IMR-90 (cell line): ENCODE data around the gene C3AR1. TPM values are rescaled to one million over a fixed set of nuclear protein-coding genes. Genes with fewer than 3 reads are reported as not detected.
"Not testable (repeated sequence)": the region's sequence is repeated elsewhere in the genome, so short reads cannot be mapped to it uniquely, and the experiment has no call there.

Experiments used
- ATAC-seq: fragments of 200-7000 bp; cut with Tn5 transposase; 2 replicates; pipeline ENCODE4 v1.9.1; 2020; ENCODE audit warnings: low read depth, mild to moderate bottlenecking, moderate library complexity
- BruUV-seq: library from RNA; stranded (reverse); fragments of 400-500 nt; replicated peaks from 2 replicates; lab custom pipeline; 2021; lab: Mats Ljungman, UMichigan
- CTCF ChIA-PET: fragments of 300-600 bp; formaldehyde crosslinking; extraction: SDS; loops from one replicate; lab custom pipeline; 2021; ENCODE audit warnings: antibody characterized with exemption; lab: Yijun Ruan, JAX
- POLR2A ChIA-PET: fragments of 300-600 bp; sonication (Branson Sonifier 250); formaldehyde crosslinking; loops from one replicate; lab custom pipeline; 2022; ENCODE audit warnings: antibody characterized with exemption; ENCODE audit not compliant: unreplicated experiment; lab: Charles Lee
- DNase-seq: peaks from one replicate; pipeline ENCODE4 v3.0.0; 2013
- H2AFZ ChIP-seq: replicated peaks from 2 replicates; pipeline ENCODE3; 2013; ENCODE audit warnings: low read length, mild to moderate bottlenecking; ENCODE audit not compliant: poor library complexity
- H2AK5ac ChIP-seq: 2 replicates; pipeline ENCODE4 v1.6.1; 2013; ENCODE audit warnings: low read depth, low read length, inconsistent platforms
- H2AK9ac ChIP-seq: replicated peaks from 2 replicates; pipeline ENCODE3; 2013; ENCODE audit warnings: mild to moderate bottlenecking, low read depth, low read length, moderate library complexity; ENCODE audit not compliant: poor library complexity
- H2BK120ac ChIP-seq: 2 replicates; pipeline ENCODE4 v1.6.1; 2013; ENCODE audit warnings: low read depth, low read length, inconsistent platforms
- H2BK15ac ChIP-seq: 3 replicates; pipeline ENCODE4 v1.6.1; 2013; ENCODE audit warnings: low read depth, low read length, inconsistent platforms
- H2BK20ac ChIP-seq: 2 replicates; pipeline ENCODE4 v1.6.1; 2013; ENCODE audit warnings: low read depth, mild to moderate bottlenecking, inconsistent platforms, low read length, moderate library complexity
- H2BK5ac ChIP-seq: 2 replicates; pipeline ENCODE4 v1.6.1; 2013; ENCODE audit warnings: mild to moderate bottlenecking, low read depth, low read length, inconsistent platforms; ENCODE audit not compliant: poor library complexity, severe bottlenecking
- H3K14ac ChIP-seq: replicated peaks from 2 replicates; pipeline ENCODE4 v1.6.1; 2013; ENCODE audit warnings: low read depth, low read length, inconsistent platforms
- H3K18ac ChIP-seq: 2 replicates; pipeline ENCODE4 v1.6.1; 2013; ENCODE audit warnings: low read depth, low read length, control low read depth
- H3K23ac ChIP-seq: 2 replicates; pipeline ENCODE4 v1.6.1; 2013; ENCODE audit warnings: low read depth, low read length, inconsistent platforms
- H3K27ac ChIP-seq: 2 replicates; pipeline ENCODE4 v1.5.1; 2013; ENCODE audit warnings: mild to moderate bottlenecking, control low read depth, low read length; ENCODE audit not compliant: insufficient read depth
- H3K27me3 ChIP-seq: 2 replicates; pipeline ENCODE4 v1.6.1; 2013; ENCODE audit warnings: low read length; ENCODE audit not compliant: control insufficient read depth, insufficient read depth
- H3K36me3 ChIP-seq: 2 replicates; pipeline ENCODE4 v1.6.1; 2013; ENCODE audit warnings: low read length, mixed read lengths; ENCODE audit not compliant: control insufficient read depth, insufficient read depth
- H3K4ac ChIP-seq: 2 replicates; pipeline ENCODE4 v1.6.1; 2013; ENCODE audit warnings: low read depth, low read length, inconsistent platforms
- H3K4me1 ChIP-seq: 2 replicates; pipeline ENCODE4 v1.6.1; 2013; ENCODE audit warnings: low read length, mixed read lengths; ENCODE audit not compliant: control insufficient read depth, insufficient read depth
- H3K4me2 ChIP-seq: 2 replicates; pipeline ENCODE4 v1.6.1; 2013; ENCODE audit warnings: low read depth, mild to moderate bottlenecking, control low read depth, low read length, moderate library complexity
- H3K4me3 ChIP-seq: 2 replicates; pipeline ENCODE4 v1.5.1; 2013; ENCODE audit warnings: low read depth, mild to moderate bottlenecking, control low read depth, low read length, moderate library complexity; ENCODE audit not compliant: insufficient read depth
- H3K56ac ChIP-seq: 2 replicates; pipeline ENCODE4 v1.6.1; 2013; ENCODE audit warnings: low read length, inconsistent platforms; ENCODE audit not compliant: insufficient read depth; ENCODE audit errors: extremely low read depth
- H3K79me1 ChIP-seq, 2 experiments: 2 replicates each; pipeline ENCODE4 v1.6.1; 2013; ENCODE audit warnings: low read length in 2 of 2, inconsistent platforms in 1 of 2, low read depth in 1 of 2
- H3K9ac ChIP-seq: 2 replicates; pipeline ENCODE4 v1.6.1; 2013; ENCODE audit warnings: low read depth, low read length, control low read depth
- H3K9me1 ChIP-seq: 2 replicates; pipeline ENCODE4 v1.6.1; 2013; ENCODE audit warnings: low read length, inconsistent platforms; ENCODE audit not compliant: insufficient read depth
- H3K9me3 ChIP-seq: 2 replicates; pipeline ENCODE4 v1.6.1; 2013; ENCODE audit warnings: low read length; ENCODE audit not compliant: control insufficient read depth, insufficient read depth
- H4K20me1 ChIP-seq: 2 replicates; pipeline ENCODE4 v1.6.1; 2013; ENCODE audit warnings: low read length, inconsistent platforms; ENCODE audit not compliant: insufficient read depth
- H4K5ac ChIP-seq: 2 replicates; pipeline ENCODE4 v1.6.1; 2013; ENCODE audit warnings: mild to moderate bottlenecking, low read depth, low read length, control low read depth
- H4K8ac ChIP-seq, 2 experiments: 2 replicates each; pipeline ENCODE4 v1.6.1; 2013; ENCODE audit warnings: low read depth in 2 of 2, low read length in 2 of 2, control low read depth in 1 of 2, inconsistent platforms in 1 of 2
- H4K91ac ChIP-seq: 2 replicates; pipeline ENCODE4 v1.6.1; 2013; ENCODE audit warnings: low read depth, low read length, inconsistent platforms; ENCODE audit not compliant: insufficient read depth
- WGBS, 2 experiments: methylation state at CpG; one replicate each; pipeline versions ENCODE4 v1.1.5 to v1.1.7; 2013; ENCODE audit warnings: missing lambda C conversion rate in 2 of 2; ENCODE audit not compliant: insufficient read length in 1 of 2; ENCODE audit errors: extremely low coverage in 2 of 2; 5-methylcytosine and 5-hydroxymethylcytosine counted together
- dilution Hi-C: fragments of 300-500 bp; cut with HindIII; formaldehyde crosslinking; loops from one replicate; pipeline ENCODE4 v1.14.3; 2018; ENCODE audit warnings: low sequenced_read_pairs; ENCODE audit not compliant: unreplicated experiment
- in situ Hi-C: fragments of 300-500 bp; cut with MboI; formaldehyde crosslinking; loops from 3 replicates; pipeline ENCODE4 v1.14.3; 2019; ENCODE audit warnings: low sequenced_read_pairs, inconsistent platforms, mixed read lengths
- intact Hi-C: fragments of 100-400 bp; cut with micrococcal nuclease; formaldehyde crosslinking; loops from 2 replicates; pipeline ENCODE4 v1.10.0; 2022
- polyA plus RNA-seq, 3 experiments: library from polyadenylated mRNA; depleted of rRNA; stranded (reverse); fragments of >200 nt; gene quantifications; 2 replicates each; pipeline ENCODE4 v1.2.3, GENCODE V29; 2012; ENCODE audit warnings: low replicate concordance in 1 of 3
- total RNA-seq: library from RNA; depleted of rRNA; stranded (reverse); fragments of >200 nt; gene quantifications from 2 replicates; pipeline ENCODE4 v1.2.3, GENCODE V29; 2012

The C3AR1 gene
- total and polyA plus RNA-seq, 2 of the 4 experiments (the other 2 are of a cell fraction): 0.31 to 0.36 TPM

DNA sequence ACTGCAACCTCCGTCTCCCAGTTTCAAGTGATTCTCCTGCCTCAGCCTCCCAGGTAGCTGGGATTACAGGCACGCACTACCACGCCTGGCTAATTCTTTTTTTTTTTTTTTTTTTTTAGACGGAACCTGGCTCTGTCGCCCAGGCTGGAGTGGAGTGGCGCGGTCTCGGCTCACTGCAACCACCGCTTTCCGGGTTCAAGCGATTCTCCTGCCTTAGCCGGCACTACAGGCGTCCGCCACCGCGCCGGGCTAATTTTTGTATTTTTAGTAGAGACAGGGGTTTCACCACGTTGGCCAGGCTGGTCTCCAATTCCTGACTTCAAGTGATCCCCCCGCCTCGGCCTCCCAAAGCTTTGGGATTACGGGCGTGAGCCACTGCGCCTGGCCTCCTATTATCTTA, 35.1 kb downstream of the C3AR1 start:
- H2BK5ac ChIP-seq, H3K56ac ChIP-seq, H3K27ac ChIP-seq, H2AK5ac ChIP-seq, H3K23ac ChIP-seq, DNase-seq, intact Hi-C loops, BruUV-seq, H3K4ac ChIP-seq, ATAC-seq, H3K18ac ChIP-seq, H4K8ac ChIP-seq, H2BK15ac ChIP-seq, H4K5ac ChIP-seq, H3K9me3 ChIP-seq, H3K9ac ChIP-seq, H3K36me3 ChIP-seq, H3K27me3 ChIP-seq, H2AK9ac ChIP-seq, H2AFZ ChIP-seq, H3K4me3 ChIP-seq, H3K14ac ChIP-seq, H3K4me2 ChIP-seq, H2BK20ac ChIP-seq, POLR2A ChIA-PET, H2BK120ac ChIP-seq, H4K91ac ChIP-seq, dilution Hi-C loops: not testable (repeated sequence)
- in situ Hi-C loops: loop anchor here (25.0 kb wide), 1 partner anchor 394 kb away; no protein-coding TSS in a partner anchor
- peaks cover 19% of the 10 kb centered on the region for H3K9me1 ChIP-seq
- H3K79me1 ChIP-seq: peaks cover 23 to 43% of the 10 kb centered on the region in 2 experiments; a peak in 3 of 4 replicates
- whole genome bisulfite sequencing, 2 experiments: 100% methylated on average over 2 of the region's 23 CpGs; no CpG with 5 or more reads in 1 of the 2 experiments
- H4K20me1 ChIP-seq: peaks cover 27% of the 10 kb centered on the region; the same call in 1 of the 2 replicates
- CTCF ChIA-PET: interaction anchor here (0.6 kb wide), 1 partner anchor 130 kb away, joined by 6 read pairs; no protein-coding TSS in a partner anchor
- peaks cover 16% of the 10 kb centered on the region for H3K4me1 ChIP-seq
